Neutrophil (primary cell): ENCODE data around the gene LRRC3.

Source experiments
- H3K27ac ChIP-seq: fragments of 200-600 bp; sonication (generic); 2 replicates; pipeline ENCODE4 v1.5.1; 2016; ENCODE audit warnings: mild to moderate bottlenecking, moderate library complexity
- H3K27me3 ChIP-seq: fragments of 200-600 bp; sonication (generic); 2 replicates; pipeline ENCODE4 v1.6.0; 2016; ENCODE audit warnings: mild to moderate bottlenecking
- H3K36me3 ChIP-seq: fragments of 200-600 bp; sonication (generic); 2 replicates; pipeline ENCODE4 v1.5.1; 2017
- H3K4me1 ChIP-seq, 2 experiments: fragments of 200-600 bp in 1 of 2; sonication (generic) in 1 of 2; 1 replicate in 1 of 2; 2 replicates in 1 of 2; pipeline versions ENCODE4 v1.5.1 to v1.6.1; 2013 to 2016; ENCODE audit warnings: low read depth in 1 of 2, low read length in 1 of 2, mild to moderate bottlenecking in 1 of 2, moderate library complexity in 1 of 2; ENCODE audit not compliant: control insufficient read depth in 1 of 2, insufficient read depth in 1 of 2
- H3K4me3 ChIP-seq, 2 experiments: fragments of 200-600 bp in 1 of 2; sonication (generic) in 1 of 2; 1 replicate in 1 of 2; 2 replicates in 1 of 2; pipeline ENCODE4 v1.5.1; 2013 to 2016; ENCODE audit warnings: low read depth in 1 of 2, low read length in 1 of 2, mild to moderate bottlenecking in 1 of 2, moderate library complexity in 1 of 2
- H3K9me3 ChIP-seq: fragments of 200-600 bp; sonication (generic); 2 replicates; pipeline ENCODE4 v1.5.1; 2016
- CTCF ChIP-seq: fragments of 200-600 bp; sonication (generic); IDR thresholded peaks from 2 replicates; pipeline ENCODE4 v1.5.1; 2016; ENCODE audit warnings: antibody characterized with exemption

The LRRC3 gene

GRCh38 chr21:44487831-44488230 is 32.5 kb downstream of the LRRC3 start:
- TF ChIP-seq CTCF: no peak
- no peak overlapping the region for H3K4me3 ChIP-seq
- H3K36me3 ChIP-seq: no peaks in the 10 kb centered on the region
- no peak overlapping the region for H3K27ac ChIP-seq
- H3K27me3 ChIP-seq: peaks cover 27% of the 10 kb centered on the region
- H3K9me3 ChIP-seq: no peaks in the 10 kb centered on the region
- H3K4me1 ChIP-seq: no peaks in the 10 kb centered on the region

- TF ChIP-seq CTCF: no peak
- no peak overlapping the region for H3K27ac ChIP-seq
- no peaks in the 10 kb centered on the region for H3K4me1 ChIP-seq
- no peak overlapping the region for H3K4me3 ChIP-seq
- H3K9me3 ChIP-seq: peaks cover 3% of the 10 kb centered on the region
- no peaks in the 10 kb centered on the region for H3K36me3 ChIP-seq
- peaks cover 15% of the 10 kb centered on the region for H3K27me3 ChIP-seq
Measured at GRCh38 chr21:44489962-44490361, 34.7 kb downstream of the LRRC3 start.

- TF ChIP-seq CTCF: no peak
- no peak overlapping the region for H3K27ac ChIP-seq
- H3K36me3 ChIP-seq: no peaks in the 10 kb centered on the region
- H3K9me3 ChIP-seq: peaks cover 3% of the 10 kb centered on the region
- peaks cover 12% of the 10 kb centered on the region for H3K27me3 ChIP-seq
- H3K4me3 ChIP-seq: no peak overlapping the region
- no peaks in the 10 kb centered on the region for H3K4me1 ChIP-seq
Measured at GRCh38 chr21:44490405-44490804, 35.1 kb downstream of the LRRC3 start.

GRCh38 chr21:44490816-44491215 is 35.5 kb downstream of the LRRC3 start:
- H3K27ac ChIP-seq: no peak overlapping the region
- no peak for TF ChIP-seq CTCF
- H3K9me3 ChIP-seq: peaks cover 3% of the 10 kb centered on the region
- no peaks in the 10 kb centered on the region for H3K36me3 ChIP-seq
- no peak overlapping the region for H3K4me3 ChIP-seq
- no peaks in the 10 kb centered on the region for H3K4me1 ChIP-seq
- peaks cover 12% of the 10 kb centered on the region for H3K27me3 ChIP-seq

GRCh38 chr21:44492567-44493385 is 37.5 kb downstream of the LRRC3 start:
- Histone ChIP-seq H3K36me3 (no peaks in the 10 kb centered on the region), H3K27me3 (peaks cover 30% of the 10 kb centered on the region), H3K9me3 (peaks cover 3% of the 10 kb centered on the region), H3K27ac (no peak overlapping the region), H3K4me1 (no peaks in the 10 kb centered on the region), H3K4me3 (no peak overlapping the region)
- TF ChIP-seq CTCF: no peak
